LNCAP (cell line): Measurements from ENCODE around the gene TMLHE.

Source experiments
- CTCF ChIP-seq: fragments of 450-650 bp; IDR thresholded peaks from 2 replicates; pipeline ENCODE4 v1.5.1; 2017; ENCODE audit warnings: mild to moderate bottlenecking

Gene TMLHE

GRCh38 chrX:155612312-155613224 lies at the start of gene TMLHE, which contains the start of gene SPRY3:
Gene TMLHE (minus strand): TSS chrX:155612952. CDS start chrX:155545276, 67,676 bp downstream.
Gene SPRY3 (plus strand): TSS chrX:155612586.
- no peak for TF ChIP-seq CTCF

- TF ChIP-seq CTCF, result peak; percentile 34; the same call in 1 of the 2 replicates
These were observed 49.5 kb upstream of the TMLHE start for GRCh38 chrX:155662282-155662681.

- no peak for TF ChIP-seq CTCF
These were observed 32.4 kb upstream of the TMLHE start for GRCh38 chrX:155645180-155645579.

- no peak for TF ChIP-seq CTCF
These were observed 30.5 kb upstream of the TMLHE start for GRCh38 chrX:155643240-155643639.

GRCh38 chrX:155637714-155638113 lies 25.0 kb upstream of the TMLHE start:
- no peak for TF ChIP-seq CTCF

GRCh38 chrX:155632431-155633100 lies 19.8 kb upstream of the TMLHE start:
- no peak for TF ChIP-seq CTCF

- TF ChIP-seq CTCF, result no peak
These were observed 3.2 kb upstream of the TMLHE start for GRCh38 chrX:155615938-155616337.
